Measurements from ENCODE around the gene SACS. TPM values are rescaled to one million over a fixed set of nuclear protein-coding genes. Genes with fewer than 3 reads are reported as not detected.

Gene SACS
- total and polyA plus RNA-seq, 2 of the 8 experiments (the other 6 are each of a cell fraction or from before 2014, with no cell fraction given), result 11.0 to 54.2 TPM

- TF ChIP-seq CHD7 (IDR thresholded peaks at IDR 0.05; ENCODE audit: insufficient replicate concordance, low read length) (no peak), CTBP2 (IDR thresholded peaks at IDR 0.05; ENCODE audit: borderline replicate concordance, insufficient read depth, insufficient read length, low read length) (no peak), CREB1 (IDR thresholded peaks at IDR 0.05) (no peak), ATF3 (IDR thresholded peaks at IDR 0.05; ENCODE audit: insufficient read depth, low read depth, low read length) (no peak), RFX5 (IDR thresholded peaks at IDR 0.05; ENCODE audit: borderline replicate concordance, low read depth, low read length) (no peak), SIN3A (conservative IDR thresholded peaks at IDR 0.05 in 1 of 2, IDR thresholded peaks at IDR 0.05 in 1 of 2; ENCODE audit: low read depth in 1 of 2, low read length in 2 of 2) (no peak), SAP30 (IDR thresholded peaks at IDR 0.05; ENCODE audit: insufficient read depth, insufficient replicate concordance, low read length) (no peak), BACH1 (IDR thresholded peaks at IDR 0.05; ENCODE audit: low read length) (no peak), TBP (IDR thresholded peaks at IDR 0.05; ENCODE audit: low read depth, low read length) (no peak)
These were observed 109.4 kb downstream of the SACS start (continued) for GRCh38 chr13:23323946-23324709.

Data from H1 (cell line).